Hematopoietic multipotent progenitor cell treated with erythropoietin and hydrocortisone succinate and interleukin-3 and kit ligand, for 6 days (in vitro differentiated cells): ENCODE results near the gene TET2.

Experiments used
- DNase-seq: peaks from one replicate; pipeline ENCODE4 v3.0.0-alpha.2; 2015

Gene TET2

DNA sequence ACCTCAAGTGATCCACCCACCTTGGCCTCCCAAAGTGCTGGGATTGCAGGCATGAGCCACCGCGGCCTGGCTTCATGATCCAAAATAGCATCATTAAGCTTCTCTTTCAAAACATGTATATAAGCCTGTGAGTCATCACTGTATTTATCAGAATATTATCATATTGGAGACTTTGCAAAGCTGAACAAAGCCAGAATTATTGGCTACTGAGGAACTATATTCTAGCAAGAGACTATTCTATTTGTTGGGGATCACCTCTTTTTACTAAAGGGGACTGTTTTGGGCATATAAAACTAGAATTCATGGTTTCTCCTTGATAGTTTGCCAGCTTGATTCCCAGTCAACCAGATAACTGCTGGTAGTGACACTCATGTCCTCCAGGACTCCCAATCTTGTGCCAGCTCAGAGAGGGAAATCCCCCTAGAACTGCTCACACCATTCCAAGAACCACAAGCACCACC, 40.1 kb downstream of the TET2 start:
- DNase-seq, result peak; percentile 9

DNA sequence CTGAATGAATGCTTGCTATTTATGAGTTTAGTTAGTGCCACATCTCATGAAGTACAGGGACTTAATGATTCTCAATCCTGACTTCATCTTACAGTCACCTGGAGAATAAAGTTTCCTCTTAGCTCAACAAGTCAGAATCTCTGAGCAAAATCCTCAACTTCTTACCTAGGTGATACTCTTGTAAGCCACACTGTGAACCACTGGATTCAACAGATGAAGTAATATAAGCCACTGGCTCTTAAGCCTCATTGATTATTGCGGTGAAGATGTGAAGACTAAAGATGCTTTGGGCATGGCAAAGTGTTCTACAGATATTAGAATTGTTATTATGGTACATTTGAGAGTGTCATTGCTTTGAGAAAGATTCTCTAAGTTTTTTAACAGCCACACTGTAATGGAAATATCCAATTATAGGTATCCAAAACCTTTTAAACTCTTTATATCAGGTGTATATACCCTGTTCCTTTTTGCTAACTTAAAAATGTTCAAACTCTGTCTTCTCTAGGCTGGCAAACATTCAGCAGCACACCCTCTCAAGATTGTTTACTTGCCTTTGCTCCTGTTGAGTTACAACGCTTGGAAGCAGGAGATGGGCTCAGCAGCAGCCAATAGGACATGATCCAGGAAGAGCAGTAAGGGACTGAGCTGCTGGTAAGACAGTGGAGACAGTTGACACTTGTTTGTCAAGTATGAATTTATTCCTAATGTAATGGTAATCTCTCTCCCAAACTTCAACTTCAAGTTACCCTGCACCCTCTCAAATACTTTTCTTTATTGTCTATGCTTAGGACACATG, 43.4 kb downstream of the TET2 start:
- DNase-seq, result no peak

DNA sequence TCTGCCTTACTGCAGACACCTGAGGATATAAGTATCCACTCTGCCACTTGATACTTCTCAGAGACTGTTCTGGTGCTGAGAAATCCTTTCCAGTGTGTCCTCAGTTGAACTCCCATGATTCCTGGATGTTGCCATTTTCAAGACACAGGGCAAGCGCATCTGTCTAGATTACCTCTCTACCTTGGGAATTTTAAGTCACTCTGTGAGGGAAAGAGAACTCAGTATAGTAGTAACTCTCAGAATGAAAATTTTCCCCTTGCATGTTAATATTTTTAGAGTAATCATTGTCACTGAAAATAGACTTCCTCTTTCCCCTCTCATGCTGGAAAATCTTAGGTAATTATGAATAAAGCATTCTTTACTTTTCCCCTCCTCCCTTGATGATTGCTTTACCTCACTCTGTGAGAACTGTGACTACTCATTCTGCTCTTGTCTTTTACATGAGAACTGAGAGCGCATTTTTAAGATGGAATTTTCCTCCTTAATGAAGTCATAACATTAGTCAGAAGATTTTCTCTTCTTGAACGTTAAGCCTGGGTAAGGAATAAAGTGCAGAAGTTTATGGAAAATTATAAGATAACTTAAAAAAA, 45.0 kb downstream of the TET2 start:
- DNase-seq, result peak; percentile 24

DNA sequence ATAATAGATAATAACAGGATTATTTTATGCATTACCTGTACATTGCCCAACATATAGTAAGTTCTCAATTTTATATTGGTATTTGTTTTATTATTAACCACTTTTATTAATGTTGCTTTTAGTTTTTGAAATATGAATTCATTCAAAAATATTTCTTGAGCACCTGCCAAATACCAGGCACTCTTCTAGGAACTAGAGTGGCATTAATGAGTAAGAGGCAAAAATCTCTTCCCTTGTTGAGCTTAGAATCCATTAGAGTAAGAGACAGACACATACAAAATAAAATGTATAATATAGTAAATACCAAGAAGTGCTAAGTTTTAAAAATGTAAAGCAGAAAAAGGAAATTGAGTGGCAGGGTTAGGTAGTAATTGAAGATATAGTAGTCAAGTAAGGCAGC, 45.8 kb downstream of the TET2 start:
- no peak for DNase-seq

DNA sequence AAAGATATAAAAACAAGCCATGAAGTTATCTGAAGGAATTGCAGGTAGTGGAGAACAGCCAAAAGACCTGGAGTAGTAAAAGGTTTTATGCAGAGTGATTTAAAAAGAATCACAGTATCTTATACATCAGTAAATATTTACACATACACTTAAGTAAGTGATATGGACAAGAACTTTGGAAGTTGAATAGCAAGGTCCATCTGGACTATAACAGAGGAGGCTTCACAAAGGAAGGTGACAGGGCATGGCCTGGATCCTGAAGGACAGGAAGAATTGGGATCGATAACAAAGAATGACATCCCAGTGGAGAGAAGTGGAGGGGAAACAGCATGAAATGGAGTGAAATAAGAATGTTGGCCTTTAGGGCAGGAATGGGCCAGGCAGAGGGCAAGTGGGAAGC, 46.2 kb downstream of the TET2 start:
- DNase-seq, result no peak

DNA sequence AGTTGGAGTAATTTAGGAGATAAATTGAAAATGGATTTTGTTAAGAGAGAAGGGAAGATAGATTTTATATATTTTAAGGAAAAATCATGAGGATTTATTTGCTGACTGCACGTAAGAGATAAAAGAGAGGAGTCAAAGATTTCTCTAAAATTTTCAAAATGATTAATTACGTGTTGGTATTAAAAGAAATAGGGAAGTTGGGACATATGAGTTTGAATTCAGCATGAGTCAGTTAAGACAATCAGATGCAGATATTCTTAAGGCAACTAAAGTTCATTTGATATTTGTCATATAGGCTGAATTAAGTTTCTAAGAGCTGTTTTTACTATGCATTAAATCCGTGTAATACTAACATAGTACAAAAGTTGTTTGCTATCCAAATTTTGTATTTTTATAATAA, 46.9 kb downstream of the TET2 start:
- no peak for DNase-seq

DNA sequence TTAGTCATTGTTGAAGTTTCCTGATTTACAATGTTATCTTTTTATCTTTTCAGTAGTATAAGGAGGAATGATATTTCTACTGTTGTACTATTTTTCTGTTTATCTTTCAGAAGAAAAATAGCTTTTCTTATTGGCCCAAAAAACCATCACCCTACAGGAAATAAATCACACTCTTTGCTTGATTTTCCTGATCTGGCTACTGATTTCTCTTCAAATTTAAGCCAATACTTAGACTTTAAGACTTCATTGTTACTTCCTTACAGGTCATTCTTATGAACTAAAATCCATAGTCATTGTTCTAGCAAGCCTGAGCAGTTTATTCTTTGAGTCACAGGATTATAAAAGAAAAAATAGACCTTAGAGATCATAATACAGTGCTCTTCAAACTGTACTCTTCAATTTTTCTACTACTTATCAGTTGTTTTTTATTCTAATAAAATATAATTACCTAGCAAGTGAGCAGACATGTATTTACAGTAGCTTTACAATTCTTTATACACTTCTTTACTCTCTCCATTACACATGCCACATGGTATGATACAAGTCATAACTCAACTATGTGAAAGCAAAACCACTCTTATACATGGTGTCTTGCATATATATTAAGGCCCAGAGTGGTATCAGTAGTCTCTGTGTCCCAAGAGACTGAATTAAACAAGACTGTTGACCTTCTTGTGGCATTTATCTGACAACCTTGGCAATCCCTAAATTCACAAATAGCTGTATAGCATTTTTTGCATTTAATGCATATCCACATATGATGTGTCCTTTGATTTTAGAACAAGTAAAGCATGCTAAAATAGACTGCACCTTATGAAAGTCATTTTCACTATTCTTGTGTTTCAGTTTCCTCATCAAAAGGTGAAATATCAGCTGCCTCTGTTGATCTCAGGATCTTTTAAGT, 47.9 kb downstream of the TET2 start:
- DNase-seq, result no peak

DNA sequence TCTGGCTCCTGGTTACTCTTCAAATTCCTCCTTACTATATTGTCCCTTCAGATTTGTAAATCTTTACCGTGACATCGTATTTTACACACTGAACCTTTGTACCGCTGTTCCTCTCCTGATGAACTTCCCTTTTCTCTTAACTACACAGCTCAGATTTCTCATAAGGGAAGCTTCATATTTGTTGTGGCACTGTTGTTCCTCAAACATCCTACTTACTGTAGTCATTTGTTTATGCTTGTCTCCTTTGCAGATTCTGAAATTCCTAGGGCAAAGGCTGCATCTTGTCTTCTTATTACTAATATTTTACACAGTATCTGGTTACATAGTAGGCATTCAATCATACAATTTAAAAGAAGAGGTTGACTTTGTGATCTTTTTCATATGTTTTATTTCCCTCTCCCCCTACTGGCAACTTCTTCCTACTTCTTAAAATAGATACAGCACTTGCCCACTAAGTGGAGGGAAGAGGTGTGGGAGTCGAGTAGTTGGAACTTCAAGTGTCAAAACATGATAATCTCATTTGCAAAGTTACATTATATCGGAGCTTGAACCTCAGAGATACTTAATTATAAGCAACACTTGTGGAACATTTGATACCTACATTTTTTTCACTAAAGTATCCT, 50.0 kb downstream of the TET2 start:
- DNase-seq, result peak; percentile 55

DNA sequence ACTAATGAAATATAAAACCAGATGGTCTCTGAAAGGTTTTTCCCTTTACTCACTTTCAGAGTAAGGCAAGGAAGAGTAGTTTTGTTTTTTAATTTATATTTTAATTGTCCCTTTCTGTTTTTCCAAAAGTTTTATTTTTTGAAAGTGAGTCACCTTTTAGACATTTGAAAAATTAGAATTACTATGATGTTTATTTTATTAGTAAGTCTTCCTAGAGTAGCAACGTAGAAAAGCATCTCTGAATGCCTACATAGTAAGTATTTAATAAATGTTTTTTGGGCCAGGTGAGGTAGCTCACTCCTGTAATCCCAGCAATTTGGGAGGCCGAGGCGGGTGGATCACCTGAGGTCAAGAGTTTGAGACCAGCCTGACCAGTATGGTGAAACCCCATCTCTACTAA, 51.1 kb downstream of the TET2 start:
- no peak for DNase-seq

DNA sequence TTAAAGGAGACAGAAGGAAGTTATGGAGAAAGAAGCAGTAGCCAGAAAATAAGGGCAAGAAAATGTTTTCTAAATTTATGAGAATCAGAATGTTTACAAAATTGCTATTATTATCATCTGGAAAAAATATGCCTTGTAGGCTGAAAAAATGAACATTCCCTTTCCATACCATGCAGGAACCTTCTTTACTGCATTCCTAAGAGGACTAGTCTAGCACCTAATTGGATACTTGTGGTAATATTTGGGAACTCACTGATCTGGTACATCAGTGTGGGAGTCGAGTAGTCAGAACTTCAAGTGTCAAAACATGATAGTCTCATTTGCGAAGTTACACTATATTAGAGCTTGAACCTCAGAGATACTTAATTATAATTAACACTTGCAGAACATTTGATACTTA, 51.9 kb downstream of the TET2 start:
- no peak for DNase-seq

DNA sequence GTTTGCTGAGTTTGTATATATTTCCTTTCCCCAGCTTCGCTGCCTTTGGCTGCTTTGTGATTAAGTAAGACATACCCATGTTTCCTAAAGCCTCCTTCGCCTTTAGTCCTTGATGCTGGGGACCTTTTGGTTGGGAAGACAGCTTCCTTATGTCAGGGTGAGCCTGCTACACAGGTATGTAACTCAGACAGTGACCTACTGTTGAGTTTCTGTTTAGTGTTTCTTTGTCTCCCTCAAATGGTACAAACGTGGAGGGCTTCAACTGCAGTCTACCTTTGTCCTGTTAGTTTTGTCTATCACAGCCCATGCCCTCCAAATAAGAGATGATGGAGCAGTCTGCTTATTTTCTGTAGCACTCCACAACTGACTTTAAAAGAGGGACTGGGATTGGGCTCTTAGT, 59.5 kb downstream of the TET2 start:
- no peak for DNase-seq

DNA sequence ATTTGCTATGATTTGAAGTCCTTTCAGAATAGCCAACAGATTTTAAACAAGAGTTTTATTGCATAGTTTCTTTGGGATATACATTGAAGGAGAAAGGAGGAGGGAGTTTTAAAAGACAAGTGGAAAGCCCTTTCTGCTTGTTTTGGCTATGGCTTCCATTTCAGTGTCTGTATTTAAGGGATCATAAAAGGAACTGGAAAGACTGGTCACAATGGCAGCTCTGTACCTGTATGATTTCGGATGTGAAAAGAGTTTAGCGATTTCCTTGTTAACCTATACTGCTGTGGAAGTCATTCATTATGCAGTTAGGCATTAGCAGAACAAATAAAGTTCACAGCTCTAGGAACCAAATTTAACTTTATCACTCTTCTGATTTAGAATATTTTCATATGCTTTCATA, 60.7 kb downstream of the TET2 start:
- DNase-seq, result no peak

DNA sequence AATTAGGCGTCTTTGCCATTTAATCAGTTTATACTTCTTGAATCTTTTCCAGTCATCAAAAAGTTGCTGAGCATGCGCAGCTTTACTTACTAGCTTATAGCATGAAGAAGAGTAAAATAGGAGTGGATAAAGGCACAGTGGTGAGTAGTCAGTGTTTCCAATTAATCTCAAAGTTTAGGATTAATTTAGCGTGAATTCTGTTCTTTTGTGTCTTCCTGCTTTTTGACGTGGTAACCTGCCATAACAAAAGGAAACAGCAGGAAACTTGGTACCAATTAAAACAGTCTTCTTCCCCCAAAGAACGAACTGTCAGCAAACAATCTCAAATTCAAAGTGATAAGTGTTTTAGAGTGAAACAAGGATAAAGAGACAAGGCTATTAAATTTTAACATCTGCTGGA, 61.9 kb downstream of the TET2 start:
- DNase-seq, result no peak

DNA sequence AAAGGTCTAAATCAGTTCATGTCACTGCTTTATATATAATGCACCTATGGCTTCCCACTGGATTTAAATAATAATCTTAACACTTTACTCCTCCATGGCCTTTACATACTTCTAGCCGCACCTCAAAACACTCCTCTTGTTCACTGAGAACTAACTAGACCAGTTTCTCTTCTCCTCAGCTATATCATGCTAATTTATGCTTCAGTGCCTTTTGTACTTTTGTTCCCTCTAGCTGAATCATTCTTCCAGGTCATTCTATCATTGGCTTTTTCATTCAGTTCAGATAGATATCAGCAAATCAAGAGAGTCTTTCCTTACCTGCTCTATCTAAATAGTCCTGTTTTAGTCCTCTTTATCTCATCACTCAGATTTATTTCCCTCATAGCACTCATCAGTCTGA, 64.2 kb downstream of the TET2 start:
- DNase-seq, result no peak

DNA sequence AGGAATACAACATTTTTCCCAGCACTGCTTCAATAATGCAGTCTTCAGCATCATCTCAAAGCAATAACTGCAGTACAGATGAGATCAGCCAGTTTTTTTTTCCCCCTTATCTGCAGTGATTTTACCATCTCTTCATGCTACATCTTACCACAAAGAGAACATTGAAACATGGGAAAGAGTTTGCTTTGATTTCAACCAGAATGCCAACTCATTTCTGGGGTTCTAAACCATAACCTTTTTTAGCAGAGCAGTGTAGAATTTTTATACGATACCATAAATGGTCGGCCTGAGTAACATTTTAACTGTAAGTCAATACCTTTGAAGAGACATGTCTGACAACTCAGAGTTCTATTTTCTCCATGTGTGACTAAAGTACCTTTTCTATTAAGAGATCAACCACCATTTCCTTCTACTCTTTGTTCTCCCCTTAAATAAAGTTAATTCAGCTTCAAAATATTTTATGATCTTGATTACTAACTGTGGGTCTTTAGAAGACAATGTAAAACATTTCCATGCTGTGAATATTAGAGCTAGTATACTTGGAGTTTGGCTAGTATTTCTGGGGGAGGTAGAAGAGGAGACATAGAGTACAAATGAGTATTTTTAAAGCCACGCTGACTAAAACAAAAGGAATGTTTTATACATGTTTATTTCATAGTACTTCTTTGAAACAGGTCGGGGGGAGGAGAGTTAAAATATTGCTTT, 69.1 kb downstream of the TET2 start:
- DNase-seq, result no peak

DNA sequence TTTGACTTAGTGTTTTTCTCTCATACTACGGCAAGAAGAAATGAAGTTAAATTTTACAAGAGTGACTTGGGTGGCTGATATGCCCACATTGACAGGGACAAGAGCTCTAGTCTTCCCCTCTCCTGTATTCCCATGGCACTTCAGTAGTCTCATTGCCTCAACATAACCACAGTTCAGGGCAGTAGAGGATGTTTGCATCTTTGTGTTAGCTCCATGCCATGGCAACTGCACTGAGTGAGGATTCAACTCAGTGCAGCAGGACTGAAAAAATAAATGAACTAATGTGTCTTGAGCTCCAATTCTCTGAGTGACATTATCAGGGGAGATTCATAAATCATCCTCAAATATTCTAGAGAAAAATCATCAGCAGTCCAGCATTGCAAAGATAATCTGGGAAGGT, 78.8 kb downstream of the TET2 start:
- no peak for DNase-seq

DNA sequence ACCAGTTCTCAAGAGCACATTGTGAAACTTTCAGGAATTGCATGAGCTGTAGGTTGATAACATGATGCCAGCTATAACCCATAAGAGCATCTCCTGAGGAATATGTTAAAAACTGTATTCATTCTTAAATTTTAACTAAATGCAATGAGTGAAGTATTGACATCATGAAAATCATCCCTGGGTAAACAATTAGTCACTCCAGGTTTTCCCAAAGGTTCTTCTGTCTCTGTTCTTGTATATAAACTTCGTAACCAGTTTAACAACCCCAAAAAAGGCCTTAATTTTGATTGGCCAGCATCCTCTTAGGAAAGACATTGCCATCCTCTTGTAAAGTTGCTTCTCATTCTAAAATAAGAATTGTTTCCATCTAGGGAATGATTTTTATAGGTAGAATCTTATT, 80.4 kb downstream of the TET2 start:
- no peak for DNase-seq

DNA sequence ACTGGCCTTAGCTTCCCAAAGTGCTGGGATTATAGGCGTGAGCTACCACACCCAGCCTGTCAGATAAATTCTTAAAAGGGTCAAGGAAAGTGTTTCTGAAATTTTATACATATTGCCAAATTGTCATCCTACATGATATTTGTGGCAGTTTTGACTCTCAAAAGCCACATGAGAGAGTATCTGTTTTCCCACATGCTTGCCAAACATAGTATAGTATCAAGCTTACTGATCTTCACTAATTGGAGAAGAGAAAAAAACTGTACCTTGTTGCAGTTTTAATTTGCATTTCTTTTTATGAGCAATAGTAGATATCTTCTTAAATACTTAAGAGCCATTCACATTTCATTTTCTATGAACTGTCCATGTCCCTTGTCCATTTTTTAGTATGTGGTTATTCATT, 83.6 kb downstream of the TET2 start:
- DNase-seq, result no peak

DNA sequence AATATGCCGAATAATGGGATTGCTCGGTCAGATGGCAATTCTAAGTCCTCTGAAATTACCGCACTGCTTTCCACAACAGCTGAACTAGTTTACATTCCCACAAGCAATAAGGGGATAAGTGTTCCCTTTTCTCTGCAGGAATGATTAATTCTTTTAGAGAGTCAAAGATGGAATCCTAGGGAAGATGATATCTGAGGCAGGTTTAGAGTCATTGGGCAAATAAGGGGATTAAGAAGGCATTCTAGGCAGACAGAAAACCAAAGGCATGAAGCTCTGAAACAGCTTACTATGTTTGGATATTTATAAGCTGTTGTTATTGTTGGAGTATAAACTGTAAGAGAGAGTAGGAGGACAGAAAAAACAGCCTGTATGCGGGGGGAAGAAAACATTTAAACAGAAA, 85.7 kb downstream of the TET2 start:
- no peak for DNase-seq

DNA sequence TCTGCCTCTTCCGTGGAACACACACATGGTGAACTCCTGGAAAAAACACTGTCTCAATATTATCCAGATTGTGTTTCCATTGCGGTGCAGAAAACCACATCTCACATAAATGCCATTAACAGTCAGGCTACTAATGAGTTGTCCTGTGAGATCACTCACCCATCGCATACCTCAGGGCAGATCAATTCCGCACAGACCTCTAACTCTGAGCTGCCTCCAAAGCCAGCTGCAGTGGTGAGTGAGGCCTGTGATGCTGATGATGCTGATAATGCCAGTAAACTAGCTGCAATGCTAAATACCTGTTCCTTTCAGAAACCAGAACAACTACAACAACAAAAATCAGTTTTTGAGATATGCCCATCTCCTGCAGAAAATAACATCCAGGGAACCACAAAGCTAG, 87.9 kb downstream of the TET2 start:
- DNase-seq, result no peak

DNA sequence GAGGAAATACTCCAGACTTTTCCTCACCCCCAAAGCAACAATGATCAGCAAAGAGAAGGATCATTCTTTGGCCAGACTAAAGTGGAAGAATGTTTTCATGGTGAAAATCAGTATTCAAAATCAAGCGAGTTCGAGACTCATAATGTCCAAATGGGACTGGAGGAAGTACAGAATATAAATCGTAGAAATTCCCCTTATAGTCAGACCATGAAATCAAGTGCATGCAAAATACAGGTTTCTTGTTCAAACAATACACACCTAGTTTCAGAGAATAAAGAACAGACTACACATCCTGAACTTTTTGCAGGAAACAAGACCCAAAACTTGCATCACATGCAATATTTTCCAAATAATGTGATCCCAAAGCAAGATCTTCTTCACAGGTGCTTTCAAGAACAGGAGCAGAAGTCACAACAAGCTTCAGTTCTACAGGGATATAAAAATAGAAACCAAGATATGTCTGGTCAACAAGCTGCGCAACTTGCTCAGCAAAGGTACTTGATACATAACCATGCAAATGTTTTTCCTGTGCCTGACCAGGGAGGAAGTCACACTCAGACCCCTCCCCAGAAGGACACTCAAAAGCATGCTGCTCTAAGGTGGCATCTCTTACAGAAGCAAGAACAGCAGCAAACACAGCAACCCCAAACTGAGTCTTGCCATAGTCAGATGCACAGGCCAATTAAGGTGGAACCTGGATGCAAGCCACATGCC, 89.7 kb downstream of the TET2 start:
- no peak for DNase-seq

DNA sequence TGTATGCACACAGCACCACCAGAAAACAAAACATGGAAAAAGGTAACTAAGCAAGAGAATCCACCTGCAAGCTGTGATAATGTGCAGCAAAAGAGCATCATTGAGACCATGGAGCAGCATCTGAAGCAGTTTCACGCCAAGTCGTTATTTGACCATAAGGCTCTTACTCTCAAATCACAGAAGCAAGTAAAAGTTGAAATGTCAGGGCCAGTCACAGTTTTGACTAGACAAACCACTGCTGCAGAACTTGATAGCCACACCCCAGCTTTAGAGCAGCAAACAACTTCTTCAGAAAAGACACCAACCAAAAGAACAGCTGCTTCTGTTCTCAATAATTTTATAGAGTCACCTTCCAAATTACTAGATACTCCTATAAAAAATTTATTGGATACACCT, 90.2 kb downstream of the TET2 start:
- DNase-seq, result no peak
